Panc1 (cell line): Measurements from ENCODE around the gene HSD17B10. TPM values are rescaled to one million over a fixed set of nuclear protein-coding genes. Genes with fewer than 3 reads are reported as not detected.

ENCODE experiments used
- ATAC-seq: fragments of 200-7000 bp; cut with Tn5 transposase; 2 replicates; pipeline ENCODE4 v1.9.1; 2020; ENCODE audit warnings: mild to moderate bottlenecking, moderate library complexity
- BruUV-seq: library from RNA; stranded (reverse); fragments of 400-500 nt; replicated peaks from 2 replicates; lab custom pipeline; 2021; lab: Mats Ljungman, UMichigan
- CTCF ChIA-PET: fragments of 300-600 bp; sonication (Branson Sonifier 250); formaldehyde crosslinking; loops from one replicate; lab custom pipeline; 2022; ENCODE audit warnings: antibody characterized with exemption; lab: Charles Lee
- POLR2A ChIA-PET: fragments of 300-600 bp; sonication (Branson Sonifier 250); formaldehyde crosslinking; loops from one replicate; lab custom pipeline; 2022; ENCODE audit warnings: antibody characterized with exemption; lab: Charles Lee
- DNase-seq: peaks from one replicate; pipeline ENCODE4 v3.0.0-alpha.2; 2010; ENCODE audit warnings: low read depth, low spot score
- H3K27ac ChIP-seq: 2 replicates; pipeline ENCODE4 v1.5.1; 2011; ENCODE audit warnings: mild to moderate bottlenecking, low read length, inconsistent platforms
- H3K27me3 ChIP-seq: fragments of 200-500 bp; sonication (Bioruptor generic); 2 replicates; pipeline ENCODE4 v1.6.0; 2014; ENCODE audit warnings: low read length, inconsistent platforms; ENCODE audit not compliant: control insufficient read depth, insufficient read depth
- H3K36me3 ChIP-seq: fragments of 200-500 bp; sonication (Bioruptor generic); 2 replicates; pipeline ENCODE4 v1.5.1; 2014; ENCODE audit warnings: inconsistent platforms, mild to moderate bottlenecking, low read length, moderate library complexity; ENCODE audit not compliant: control insufficient read depth, insufficient read depth
- H3K4me1 ChIP-seq: 2 replicates; pipeline ENCODE4 v1.5.1; 2011; ENCODE audit warnings: inconsistent platforms, mild to moderate bottlenecking, low read length, moderate library complexity; ENCODE audit not compliant: control insufficient read depth, insufficient read depth
- H3K4me3 ChIP-seq, 2 experiments: 2 replicates each; pipeline ENCODE4 v1.5.1; 2011 to 2012; ENCODE audit warnings: low read depth in 2 of 2, low read length in 2 of 2, mild to moderate bottlenecking in 2 of 2, inconsistent platforms in 1 of 2, moderate library complexity in 1 of 2
- H3K9me3 ChIP-seq: fragments of 200-500 bp; sonication (Bioruptor generic); 2 replicates; pipeline ENCODE4 v1.5.1; 2014; ENCODE audit warnings: low read depth, mild to moderate bottlenecking, inconsistent platforms, low read length, moderate library complexity; ENCODE audit not compliant: control insufficient read depth, insufficient read depth
- POLR2AphosphoS5 ChIP-seq: IDR thresholded peaks from 2 replicates; pipeline ENCODE4 v1.6.1; 2012; ENCODE audit warnings: mild to moderate bottlenecking, low read depth, low read length, moderate library complexity
- SIN3A ChIP-seq: IDR thresholded peaks from 2 replicates; pipeline ENCODE4 v1.6.1; 2012; ENCODE audit warnings: low read depth, mild to moderate bottlenecking, low read length, moderate library complexity, borderline replicate concordance; ENCODE audit not compliant: insufficient read depth
- TCF7L2 ChIP-seq: IDR thresholded peaks from 2 replicates; pipeline ENCODE4 v1.6.1; 2011; ENCODE audit warnings: mild to moderate bottlenecking, low read depth, low read length, inconsistent platforms
- in situ Hi-C: cut with HindIII; loops from 2 replicates; pipeline ENCODE4 v1.10.0; 2016; ENCODE audit warnings: low sequenced_read_pairs, low pct_unique_long_range_greater_than_20kb
- intact Hi-C: fragments of 100-400 bp; cut with micrococcal nuclease; formaldehyde crosslinking; loops from one replicate; pipeline ENCODE4 v1.10.0; 2022; ENCODE audit not compliant: unreplicated experiment
- total RNA-seq: library from RNA; stranded (reverse); gene quantifications from one replicate; pipeline ENCODE4 v1.2.1, GENCODE V29; 2021; ENCODE audit not compliant: unreplicated experiment
- TF ChIP-seq, protein P1 (sequence below), 2 experiments: IDR thresholded peaks; 2 replicates each; pipeline ENCODE4 v1.6.1; 2011 to 2012; ENCODE audit warnings: low read depth in 2 of 2, control low read depth in 1 of 2, low read length in 1 of 2, mild to moderate bottlenecking in 1 of 2, moderate library complexity in 1 of 2; ENCODE audit not compliant: insufficient read depth in 1 of 2
- TF ChIP-seq, protein P2 (sequence below): fragments of 450-650 bp; IDR thresholded peaks from 2 replicates; pipeline ENCODE4 v1.5.1; 2017; ENCODE audit warnings: mild to moderate bottlenecking

The HSD17B10 gene
- total RNA-seq, 1 experiment from 2014 or later: 216 TPM

DNA sequence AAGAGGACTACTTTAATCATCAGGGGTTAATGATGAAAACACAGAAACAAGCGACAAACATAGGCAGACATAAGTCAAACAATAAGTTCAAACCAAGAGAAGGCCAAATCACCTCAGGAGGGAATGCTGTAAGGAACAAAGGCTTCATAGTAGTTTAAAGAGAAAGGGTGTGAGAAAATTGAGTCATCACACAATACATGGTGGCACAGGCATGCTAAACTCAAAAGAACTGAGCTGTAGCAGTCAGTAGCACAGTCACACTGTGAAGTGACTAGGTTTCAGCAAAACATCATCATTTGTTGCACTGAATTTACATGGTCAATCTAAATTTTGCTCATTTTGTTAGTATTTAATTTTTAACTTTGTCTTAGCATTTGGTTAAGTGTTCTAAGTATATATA is 36.0 kb downstream of the HSD17B10 start:
- intact Hi-C loops: no loop called here
- POLR2A ChIA-PET: no interaction called here
- H3K9me3 ChIP-seq: no peaks in the 10 kb centered on the region
- peaks cover 20% of the 10 kb centered on the region; the same call in 1 of the 2 replicates for H3K36me3 ChIP-seq
- no peaks in the 10 kb centered on the region for H3K27me3 ChIP-seq
- no peak for TF ChIP-seq TCF7L2
- no peak for DNase-seq
- no peak overlapping the region for H3K4me3 ChIP-seq
- in situ Hi-C loops: no loop called here
- H3K4me1 ChIP-seq: no peaks in the 10 kb centered on the region
- no peak overlapping the region for H3K27ac ChIP-seq
- CTCF ChIA-PET: no interaction called here
- BruUV-seq: no TSS peak
- ATAC-seq: no peak

DNA sequence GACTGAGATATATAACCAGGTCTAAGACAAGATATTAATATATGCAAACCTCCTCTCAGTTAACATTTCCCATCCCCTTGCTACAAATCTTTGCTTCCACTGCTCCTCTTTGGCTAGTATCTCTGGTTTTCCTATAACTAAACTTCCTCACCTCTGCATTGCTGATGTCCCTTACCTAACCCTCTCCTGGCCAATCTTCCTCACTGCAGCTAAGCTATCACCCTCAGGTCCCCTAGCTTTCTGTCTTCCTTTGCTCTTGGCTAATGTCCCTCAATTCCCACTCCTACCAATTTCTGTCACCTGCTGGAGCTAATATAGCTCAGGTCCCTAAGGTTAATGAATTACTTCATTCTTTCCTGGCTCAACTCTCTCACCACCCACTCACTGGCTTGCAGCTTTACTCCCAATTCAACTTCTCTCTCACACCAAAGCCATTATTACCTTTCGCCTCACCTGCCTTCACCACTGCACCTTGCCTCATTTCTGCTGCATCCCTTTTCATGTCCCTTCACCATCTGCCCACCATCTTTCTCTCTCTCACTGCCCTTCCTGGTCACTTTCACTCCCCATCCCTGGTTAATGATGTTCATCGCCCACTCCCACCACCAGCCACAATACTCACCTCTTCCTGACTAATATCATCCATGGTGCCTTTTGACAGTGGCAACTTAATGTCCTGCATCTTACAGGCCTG is 38.4 kb downstream of the HSD17B10 start:
- CTCF ChIA-PET: no interaction called here
- POLR2A ChIA-PET: no interaction called here
- TF ChIP-seq POLR2AphosphoS5: no peak
- TF ChIP-seq, protein P1, sequence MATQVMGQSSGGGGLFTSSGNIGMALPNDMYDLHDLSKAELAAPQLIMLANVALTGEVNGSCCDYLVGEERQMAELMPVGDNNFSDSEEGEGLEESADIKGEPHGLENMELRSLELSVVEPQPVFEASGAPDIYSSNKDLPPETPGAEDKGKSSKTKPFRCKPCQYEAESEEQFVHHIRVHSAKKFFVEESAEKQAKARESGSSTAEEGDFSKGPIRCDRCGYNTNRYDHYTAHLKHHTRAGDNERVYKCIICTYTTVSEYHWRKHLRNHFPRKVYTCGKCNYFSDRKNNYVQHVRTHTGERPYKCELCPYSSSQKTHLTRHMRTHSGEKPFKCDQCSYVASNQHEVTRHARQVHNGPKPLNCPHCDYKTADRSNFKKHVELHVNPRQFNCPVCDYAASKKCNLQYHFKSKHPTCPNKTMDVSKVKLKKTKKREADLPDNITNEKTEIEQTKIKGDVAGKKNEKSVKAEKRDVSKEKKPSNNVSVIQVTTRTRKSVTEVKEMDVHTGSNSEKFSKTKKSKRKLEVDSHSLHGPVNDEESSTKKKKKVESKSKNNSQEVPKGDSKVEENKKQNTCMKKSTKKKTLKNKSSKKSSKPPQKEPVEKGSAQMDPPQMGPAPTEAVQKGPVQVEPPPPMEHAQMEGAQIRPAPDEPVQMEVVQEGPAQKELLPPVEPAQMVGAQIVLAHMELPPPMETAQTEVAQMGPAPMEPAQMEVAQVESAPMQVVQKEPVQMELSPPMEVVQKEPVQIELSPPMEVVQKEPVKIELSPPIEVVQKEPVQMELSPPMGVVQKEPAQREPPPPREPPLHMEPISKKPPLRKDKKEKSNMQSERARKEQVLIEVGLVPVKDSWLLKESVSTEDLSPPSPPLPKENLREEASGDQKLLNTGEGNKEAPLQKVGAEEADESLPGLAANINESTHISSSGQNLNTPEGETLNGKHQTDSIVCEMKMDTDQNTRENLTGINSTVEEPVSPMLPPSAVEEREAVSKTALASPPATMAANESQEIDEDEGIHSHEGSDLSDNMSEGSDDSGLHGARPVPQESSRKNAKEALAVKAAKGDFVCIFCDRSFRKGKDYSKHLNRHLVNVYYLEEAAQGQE (IDR thresholded peaks at IDR 0.05; ENCODE audit: insufficient read depth in 1 of 2, low read depth in 2 of 2, low read length in 1 of 2): no peak
- TF ChIP-seq TCF7L2: no peak
- TF ChIP-seq, protein P2, sequence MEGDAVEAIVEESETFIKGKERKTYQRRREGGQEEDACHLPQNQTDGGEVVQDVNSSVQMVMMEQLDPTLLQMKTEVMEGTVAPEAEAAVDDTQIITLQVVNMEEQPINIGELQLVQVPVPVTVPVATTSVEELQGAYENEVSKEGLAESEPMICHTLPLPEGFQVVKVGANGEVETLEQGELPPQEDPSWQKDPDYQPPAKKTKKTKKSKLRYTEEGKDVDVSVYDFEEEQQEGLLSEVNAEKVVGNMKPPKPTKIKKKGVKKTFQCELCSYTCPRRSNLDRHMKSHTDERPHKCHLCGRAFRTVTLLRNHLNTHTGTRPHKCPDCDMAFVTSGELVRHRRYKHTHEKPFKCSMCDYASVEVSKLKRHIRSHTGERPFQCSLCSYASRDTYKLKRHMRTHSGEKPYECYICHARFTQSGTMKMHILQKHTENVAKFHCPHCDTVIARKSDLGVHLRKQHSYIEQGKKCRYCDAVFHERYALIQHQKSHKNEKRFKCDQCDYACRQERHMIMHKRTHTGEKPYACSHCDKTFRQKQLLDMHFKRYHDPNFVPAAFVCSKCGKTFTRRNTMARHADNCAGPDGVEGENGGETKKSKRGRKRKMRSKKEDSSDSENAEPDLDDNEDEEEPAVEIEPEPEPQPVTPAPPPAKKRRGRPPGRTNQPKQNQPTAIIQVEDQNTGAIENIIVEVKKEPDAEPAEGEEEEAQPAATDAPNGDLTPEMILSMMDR: no peak
- no peak for TF ChIP-seq SIN3A
- ATAC-seq: no peak
- no peak overlapping the region for H3K4me3 ChIP-seq
- in situ Hi-C loops (no loop called here), intact Hi-C loops (no loop called here)
- H3K4me1 ChIP-seq: no peaks in the 10 kb centered on the region
- no TSS peak for BruUV-seq
- no peak for DNase-seq
- H3K9me3 ChIP-seq: no peaks in the 10 kb centered on the region
- peaks cover 16% of the 10 kb centered on the region; the same call in 1 of the 2 replicates for H3K36me3 ChIP-seq
- no peaks in the 10 kb centered on the region for H3K27me3 ChIP-seq
- H3K27ac ChIP-seq: no peak overlapping the region

DNA sequence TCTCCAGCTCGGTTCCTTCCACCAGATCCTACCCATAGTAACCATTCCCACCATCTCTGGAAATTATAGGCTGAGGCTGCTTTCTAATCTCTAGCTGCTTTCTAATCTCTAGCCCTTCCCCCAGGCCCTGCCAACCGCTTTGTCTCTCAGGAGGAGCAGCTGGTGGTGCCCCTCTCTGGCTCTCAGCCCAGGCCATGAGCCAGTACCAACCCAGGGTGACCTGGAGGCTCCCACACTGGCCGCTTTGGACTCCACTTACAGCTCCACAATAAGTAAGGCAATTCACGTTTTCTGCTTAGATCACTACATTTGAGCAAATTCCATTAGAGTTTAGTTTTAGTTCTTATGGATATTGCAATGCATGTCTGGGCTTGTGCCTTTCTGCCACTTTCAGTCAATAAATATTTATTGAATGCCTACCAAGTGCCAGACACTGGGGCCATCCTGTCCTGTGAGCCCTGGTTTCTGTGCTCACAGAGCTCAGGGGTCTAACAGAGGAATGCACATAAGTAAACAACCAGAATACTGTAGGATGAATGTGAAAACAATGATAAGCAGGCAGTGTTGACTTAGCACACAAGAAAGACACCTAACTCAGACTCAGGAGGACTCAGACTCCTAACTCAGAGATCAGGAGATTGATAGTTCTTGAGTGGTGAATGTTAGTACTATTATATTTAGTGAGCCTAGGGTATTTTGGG is 50.6 kb downstream of the HSD17B10 start:
- Histone ChIP-seq H3K36me3 (peaks cover 12% of the 10 kb centered on the region), H3K4me1 (no peaks in the 10 kb centered on the region), H3K4me3 (no peak overlapping the region), H3K27me3 (no peaks in the 10 kb centered on the region), H3K9me3 (no peaks in the 10 kb centered on the region), H3K27ac (no peak overlapping the region)
- ATAC-seq: no peak
- POLR2A ChIA-PET: interaction anchor here (0.6 kb wide), 1 partner anchor 71 kb away, joined by 3 read pairs; no protein-coding TSS in a partner anchor
- in situ Hi-C loops: no loop called here
- no TSS peak for BruUV-seq
- no peak for DNase-seq
- CTCF ChIA-PET: no interaction called here
- no peak for TF ChIP-seq POLR2AphosphoS5
- no peak for TF ChIP-seq SIN3A
- no peak for TF ChIP-seq TCF7L2
- TF ChIP-seq, protein P2: no peak
- TF ChIP-seq, protein P1 (IDR thresholded peaks at IDR 0.05; ENCODE audit: insufficient read depth in 1 of 2, low read depth in 2 of 2, low read length in 1 of 2): no peak
- intact Hi-C loops: no loop called here
